HG03095 (cell line): ENCODE data around the gene FAM110A.
"Not testable (repeated sequence)": the region's sequence is repeated elsewhere in the genome, so short reads cannot be mapped to it uniquely, and the experiment has no call there.

Source experiments
- ATAC-seq: cut with Tn5 transposase; IDR thresholded peaks from one replicate; pipeline ENCODE4 v1.9.1; 2021; ENCODE audit warnings: moderate library complexity; ENCODE audit not compliant: unreplicated experiment

FAM110A gene

GRCh38 chr20:833450-834150 lies at the start of gene FAM110A:
Gene FAM110A (plus strand): TSS chr20:833715. CDS start chr20:844805, 11,090 bp downstream.
- peak; percentile 97 for ATAC-seq

DNA sequence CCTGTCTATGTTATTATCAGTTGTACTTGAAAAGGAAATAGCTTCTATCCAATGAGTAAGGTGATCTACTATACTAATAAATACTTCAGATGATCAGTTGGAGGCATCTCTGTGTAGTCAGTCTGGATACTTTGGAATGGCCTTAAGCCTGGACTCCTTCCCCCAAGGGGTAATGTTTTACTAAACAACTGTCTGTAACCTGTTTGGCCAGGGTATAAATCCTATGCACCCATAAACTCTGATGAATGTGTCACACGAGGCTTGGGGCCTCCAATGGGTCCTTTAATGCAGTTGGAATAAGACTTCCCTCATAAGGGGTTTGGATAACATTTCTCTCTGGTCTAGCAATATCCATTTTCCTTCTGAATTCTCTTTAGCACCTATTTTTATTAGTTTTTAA lies 45.7 kb upstream of the FAM110A start:
- no peak for ATAC-seq

GRCh38 chr20:791056-791455 lies 42.5 kb upstream of the FAM110A start:
- no peak for ATAC-seq

DNA sequence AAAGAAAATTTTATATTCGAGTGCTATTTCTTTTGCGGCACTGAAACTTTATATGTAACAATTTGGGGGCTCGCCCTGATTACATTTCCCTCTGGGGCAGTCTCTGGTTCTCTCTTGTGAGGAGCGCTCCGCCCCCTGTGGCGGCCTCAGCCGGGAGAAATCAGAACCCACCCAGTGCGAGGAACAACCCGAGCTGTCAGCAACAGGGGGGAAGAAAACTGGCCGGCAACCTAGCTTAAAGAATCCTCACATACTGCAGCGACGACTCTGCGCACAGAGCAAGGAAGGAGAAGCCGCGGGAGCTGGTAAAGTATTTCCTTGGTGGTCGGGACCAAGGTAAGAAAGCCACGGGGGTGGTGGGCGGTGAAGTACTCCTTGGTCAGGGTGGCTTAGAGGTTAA lies 41.3 kb upstream of the FAM110A start:
- no peak for ATAC-seq

DNA sequence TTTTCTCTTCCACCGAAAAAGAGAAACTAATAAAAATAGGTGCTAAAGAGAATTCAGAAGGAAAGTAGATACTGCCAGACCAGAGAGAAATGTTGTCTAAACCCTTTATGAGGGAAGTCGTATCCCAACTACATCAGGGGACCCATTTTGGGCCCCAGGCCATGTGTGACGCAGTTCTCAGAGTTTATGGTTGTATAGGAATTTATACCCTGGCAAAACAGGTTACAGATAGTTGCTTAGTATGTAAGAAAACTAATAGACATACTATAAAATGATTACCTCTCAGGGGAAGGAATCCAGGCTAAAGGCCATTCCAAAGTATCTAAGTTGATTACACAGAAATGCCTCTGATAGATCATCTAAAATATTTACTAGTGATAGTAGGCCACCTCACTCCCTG lies 36.6 kb upstream of the FAM110A start:
- ATAC-seq, result no peak

DNA sequence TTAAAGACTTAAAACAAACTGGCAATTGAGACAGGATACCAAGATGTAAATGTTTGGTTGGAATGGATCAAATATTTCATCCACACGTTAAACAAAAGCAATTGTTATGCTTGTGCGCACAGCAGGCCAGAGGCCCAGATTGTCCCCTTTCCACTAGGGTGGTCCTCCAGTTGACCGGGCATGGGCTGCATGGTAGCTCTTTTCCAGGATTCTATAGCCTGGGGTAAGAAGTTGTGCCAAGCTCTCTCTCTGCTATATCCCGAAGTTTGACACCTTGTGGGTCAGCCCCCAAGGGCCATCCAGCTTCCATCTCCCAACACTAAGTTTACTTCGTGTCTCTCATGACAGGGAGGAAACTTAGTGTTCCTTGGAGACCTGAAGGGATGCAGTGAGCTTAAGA lies 34.8 kb upstream of the FAM110A start:
- not testable (repeated sequence) for ATAC-seq

DNA sequence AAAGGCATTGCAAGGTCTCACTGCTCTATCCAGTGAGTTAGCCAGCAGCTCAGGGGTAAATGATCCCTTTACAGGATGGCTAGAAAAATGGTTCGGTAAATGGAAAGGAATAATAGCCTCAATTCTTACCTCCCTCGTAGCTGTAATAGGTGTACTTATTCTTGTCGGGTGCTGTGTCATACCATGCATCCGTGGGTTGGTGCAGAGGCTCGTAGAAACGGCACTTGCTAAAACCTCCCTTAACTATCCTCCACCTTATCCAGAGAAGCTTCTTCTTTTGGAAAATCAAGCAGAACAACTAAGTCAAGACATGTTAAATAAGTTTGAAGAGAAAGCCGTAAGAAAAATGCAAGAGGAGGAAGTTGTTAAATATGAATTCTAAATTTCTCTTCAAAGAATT lies 33.5 kb upstream of the FAM110A start:
- not testable (repeated sequence) for ATAC-seq

- no peak for ATAC-seq
Measured at GRCh38 chr20:801678-802077, 31.8 kb upstream of the FAM110A start.

- ATAC-seq, result no peak
Measured at GRCh38 chr20:805713-806112, 27.8 kb upstream of the FAM110A start.

- ATAC-seq, result not testable (repeated sequence)
Measured at GRCh38 chr20:811776-812434, 21.6 kb upstream of the FAM110A start.

- not testable (repeated sequence) for ATAC-seq
Measured at GRCh38 chr20:812435-812814, 21.1 kb upstream of the FAM110A start.

- no peak for ATAC-seq
Measured at GRCh38 chr20:813390-813789, 20.1 kb upstream of the FAM110A start.

DNA sequence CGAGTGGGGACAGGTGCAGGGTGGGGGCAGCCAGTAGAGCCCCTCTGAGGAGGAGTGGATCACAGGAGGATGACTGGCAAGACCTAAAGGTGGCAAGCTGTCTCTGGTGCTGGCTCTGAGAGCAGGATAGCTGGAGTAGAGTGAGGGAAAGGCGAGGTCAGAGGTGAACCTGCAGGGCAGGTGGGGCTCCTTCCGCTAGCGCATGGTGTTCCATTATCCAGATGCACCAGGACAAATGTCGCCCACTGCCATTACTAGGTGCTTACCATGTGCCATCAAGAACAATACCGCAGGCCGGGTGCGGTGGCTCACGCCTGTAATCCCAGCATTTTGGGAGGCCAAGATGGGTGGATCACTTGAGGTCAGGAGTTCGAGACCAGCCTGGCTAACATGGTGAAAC lies 18.3 kb upstream of the FAM110A start:
- no peak for ATAC-seq

DNA sequence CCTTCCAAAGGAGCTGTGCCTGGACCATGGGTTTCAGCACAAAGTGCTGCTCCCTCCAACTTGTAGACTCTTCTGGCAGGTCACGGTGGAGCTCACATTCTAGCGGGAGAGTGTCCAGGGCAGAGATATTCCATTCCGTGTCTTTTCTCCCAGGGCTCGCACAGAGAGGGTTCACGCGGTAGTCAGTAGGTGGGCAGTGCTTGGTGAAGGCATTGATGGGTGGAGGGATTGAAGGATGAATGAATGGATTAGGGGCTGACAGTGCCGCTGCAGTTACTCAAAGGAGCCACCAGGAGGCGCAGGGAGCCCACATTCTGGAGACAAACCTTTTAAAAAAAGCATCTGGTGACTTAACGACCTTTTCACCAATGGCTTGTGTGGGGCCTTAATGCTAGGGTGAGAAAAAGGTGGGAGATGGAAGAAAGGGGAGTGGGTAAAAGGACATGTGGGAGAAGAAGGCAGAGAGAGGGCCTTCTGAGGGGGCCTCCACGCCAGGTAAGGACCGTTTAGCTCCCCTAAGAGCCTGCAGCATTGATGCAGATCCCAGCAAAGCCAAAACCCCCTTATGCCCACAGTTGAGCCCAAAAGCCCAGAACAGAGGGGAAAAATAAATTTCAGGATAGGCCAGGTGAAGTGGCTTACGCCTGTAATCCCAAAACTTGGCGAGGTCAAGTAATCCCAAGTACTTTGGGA lies 17.5 kb upstream of the FAM110A start:
- ATAC-seq, result no peak

- ATAC-seq, result no peak
Measured at GRCh38 chr20:818001-818664, 15.4 kb upstream of the FAM110A start.

GRCh38 chr20:819680-820322 lies 13.7 kb upstream of the FAM110A start:
- ATAC-seq, result no peak

- ATAC-seq, result no peak
Measured at GRCh38 chr20:820323-820953, 13.1 kb upstream of the FAM110A start.

DNA sequence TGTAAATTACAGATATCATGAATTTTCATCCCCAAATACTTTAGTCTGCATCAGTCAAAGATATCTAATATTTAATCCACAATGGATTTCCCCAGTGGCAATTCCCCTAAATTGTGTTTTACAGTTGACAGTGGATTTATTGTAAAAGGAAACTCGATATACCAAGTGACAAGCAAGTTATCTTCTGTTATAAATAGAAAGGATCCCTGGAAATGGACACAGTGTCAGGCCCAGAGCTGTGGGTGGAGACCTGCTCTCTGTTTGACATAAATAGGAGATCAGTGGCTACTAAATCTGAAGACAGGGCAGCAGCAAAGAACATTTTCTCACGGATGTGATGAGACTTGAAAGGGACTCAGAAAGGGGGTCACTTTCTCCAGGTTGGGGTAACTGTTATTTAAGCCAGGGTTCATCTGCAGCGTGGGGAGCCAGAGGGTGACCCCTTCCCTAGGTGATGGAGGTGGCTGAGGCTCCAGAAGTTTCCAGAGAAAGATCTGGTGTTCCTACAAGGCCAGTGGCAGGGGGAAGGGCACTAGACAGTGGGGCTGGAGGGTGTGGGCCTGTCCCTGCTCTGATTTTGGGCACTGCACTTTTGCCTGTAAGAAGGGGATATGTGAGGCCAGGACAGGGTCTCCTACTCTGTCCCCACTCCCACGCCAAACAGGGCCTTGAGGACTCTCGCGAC lies 12.3 kb upstream of the FAM110A start:
- ATAC-seq, result no peak

DNA sequence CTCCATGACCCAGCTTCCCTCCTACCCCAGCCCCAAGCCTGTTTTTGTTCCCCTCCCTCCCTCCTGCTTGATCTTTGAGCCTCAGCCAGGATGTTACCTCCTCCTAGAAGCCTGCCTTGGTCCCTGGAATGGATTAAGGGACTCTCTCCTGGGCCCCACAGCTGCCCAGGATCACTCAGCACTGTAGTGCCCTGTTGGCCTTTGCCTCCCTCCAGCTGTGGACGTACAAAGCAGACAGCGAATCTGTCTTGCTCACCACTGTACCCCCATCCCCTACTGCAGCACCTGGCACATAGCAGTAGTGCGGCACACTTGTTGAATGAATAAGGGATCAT lies 11.8 kb upstream of the FAM110A start:
- no peak for ATAC-seq
